Liver (tissue), 9 donors: ENCODE results near the gene WDR82. TPM values are rescaled to one million over a fixed set of nuclear protein-coding genes. Genes with fewer than 3 reads are reported as not detected.

Experiments used
- DNase-seq: peaks from one replicate; pipeline ENCODE4 v3.0.0-alpha.2; 2017; ENCODE audit warnings: low spot score
- H3K27ac ChIP-seq, 2 donors: one replicate each; pipeline ENCODE4 v1.7.0; 2013; ENCODE audit warnings: inconsistent platforms in 2 of 2, low read length in 2 of 2, control low read depth in 1 of 2, low read depth in 1 of 2, mild to moderate bottlenecking in 1 of 2
- H3K27me3 ChIP-seq, 4 donors: one replicate each; pipeline versions ENCODE4 v1.6.1 to v1.7.0; 2013; ENCODE audit warnings: low read length in 3 of 4, inconsistent platforms in 1 of 4, mild to moderate bottlenecking in 1 of 4, moderate library complexity in 1 of 4; ENCODE audit not compliant: control insufficient read depth in 4 of 4, insufficient read depth in 4 of 4
- H3K36me3 ChIP-seq, 4 donors: one replicate each; pipeline versions ENCODE4 v1.6.1 to v1.7.0; 2013; ENCODE audit warnings: low read length in 3 of 4, mild to moderate bottlenecking in 3 of 4, low read depth in 1 of 4, moderate library complexity in 1 of 4; ENCODE audit not compliant: control insufficient read depth in 4 of 4, insufficient read depth in 3 of 4
- H3K4me1 ChIP-seq, 4 donors: one replicate each; pipeline versions ENCODE4 v1.6.1 to v1.7.0; 2013; ENCODE audit warnings: low read length in 3 of 4, mild to moderate bottlenecking in 3 of 4, moderate library complexity in 1 of 4; ENCODE audit not compliant: control insufficient read depth in 4 of 4, insufficient read depth in 4 of 4
- H3K4me3 ChIP-seq, 3 donors: one replicate each; pipeline versions ENCODE4 v1.6.1 to v1.7.0; 2013; ENCODE audit warnings: low read length in 3 of 3, control low read depth in 1 of 3, low read depth in 1 of 3, mild to moderate bottlenecking in 1 of 3
- H3K9ac ChIP-seq, 2 donors: one replicate each; pipeline ENCODE4 v1.7.0; 2013; ENCODE audit warnings: low read length in 2 of 2, mild to moderate bottlenecking in 2 of 2, moderate library complexity in 2 of 2, control low read depth in 1 of 2, low read depth in 1 of 2
- H3K9me3 ChIP-seq, 4 donors: one replicate each; pipeline versions ENCODE4 v1.6.1 to v1.7.0; 2013; ENCODE audit warnings: low read length in 3 of 4; ENCODE audit not compliant: control insufficient read depth in 4 of 4
- CTCF ChIP-seq: fragments of 150-350 bp; IDR thresholded peaks from 2 replicates; pipeline ENCODE4 v1.5.1; 2017; ENCODE audit warnings: improper control_type of control experiment, low read depth, low read length; ENCODE audit not compliant: missing input control
- EGR1 ChIP-seq, 2 donors: IDR thresholded peaks; 2 replicates each; pipeline ENCODE4 v1.6.1; 2016 to 2018; ENCODE audit warnings: antibody characterized with exemption in 2 of 2, low read depth in 2 of 2
- FOXA1 ChIP-seq: IDR thresholded peaks from 2 replicates; pipeline ENCODE4 v1.6.1; 2016; ENCODE audit warnings: antibody characterized with exemption
- FOXA2 ChIP-seq: IDR thresholded peaks from 2 replicates; pipeline ENCODE4 v1.6.1; 2016; ENCODE audit warnings: antibody characterized with exemption
- GABPA ChIP-seq, 2 donors: IDR thresholded peaks in 1 of 2; conservative IDR thresholded peaks in 1 of 2; 2 replicates each; pipeline ENCODE4 v1.6.1; 2016; ENCODE audit warnings: antibody characterized with exemption in 2 of 2, mild to moderate bottlenecking in 1 of 2, moderate library complexity in 1 of 2
- HNF4A ChIP-seq, 2 donors: conservative IDR thresholded peaks; 2 replicates each; pipeline ENCODE4 v1.6.1; 2016; ENCODE audit warnings: antibody characterized with exemption in 2 of 2, mild to moderate bottlenecking in 2 of 2
- HNF4G ChIP-seq: IDR thresholded peaks from 2 replicates; pipeline ENCODE4 v1.6.1; 2016; ENCODE audit warnings: antibody characterized with exemption
- JUND ChIP-seq, 2 donors: IDR thresholded peaks; 2 replicates each; pipeline ENCODE4 v1.6.1; 2016; ENCODE audit warnings: antibody characterized with exemption in 2 of 2
- NR2F2 ChIP-seq: IDR thresholded peaks from 2 replicates; pipeline ENCODE4 v1.6.1; 2016; ENCODE audit warnings: antibody characterized with exemption
- RAD21 ChIP-seq, 2 donors: IDR thresholded peaks; 2 replicates each; pipeline ENCODE4 v1.6.1; 2016; ENCODE audit warnings: antibody characterized with exemption in 2 of 2, mild to moderate bottlenecking in 2 of 2
- REST ChIP-seq: IDR thresholded peaks from 2 replicates; pipeline ENCODE4 v1.6.1; 2016; ENCODE audit warnings: antibody characterized with exemption, mild to moderate bottlenecking
- RXRA ChIP-seq, 2 donors: IDR thresholded peaks; 2 replicates each; pipeline ENCODE4 v1.6.1; 2017 to 2018; ENCODE audit warnings: antibody characterized with exemption in 2 of 2, mild to moderate bottlenecking in 1 of 2
- SP1 ChIP-seq: IDR thresholded peaks from 2 replicates; pipeline ENCODE4 v1.6.1; 2018; ENCODE audit warnings: antibody characterized with exemption, mild to moderate bottlenecking
- TAF1 ChIP-seq: conservative IDR thresholded peaks from 2 replicates; pipeline ENCODE4 v1.6.1; 2016; ENCODE audit warnings: antibody characterized with exemption, mild to moderate bottlenecking
- YY1 ChIP-seq: IDR thresholded peaks from 2 replicates; pipeline ENCODE4 v1.6.1; 2016; ENCODE audit warnings: antibody characterized with exemption, mild to moderate bottlenecking
- WGBS: extraction: QIAGEN DNeasy Blood & Tissue Kit; methylation state at CpG from one replicate; pipeline ENCODE4 v1.1.7; 2013; 5-methylcytosine and 5-hydroxymethylcytosine counted together
- polyA plus RNA-seq, 2 donors: library from polyadenylated mRNA; stranded (reverse) in 1 of 2; unstranded in 1 of 2; fragments of 200-250 nt in 1 of 2; fragments of >200 nt in 1 of 2; fragmentation: Nextera tagmentation in 1 of 2; extraction: Ambion mirVana in 1 of 2; gene quantifications; one replicate each; pipeline versions ENCODE4 v1.2.1 to v1.2.3, GENCODE V29; 2013 to 2015
- total RNA-seq, 2 donors: library from RNA; depleted of rRNA; stranded (reverse); fragments of >200 nt; gene quantifications; one replicate each; pipeline ENCODE4 v1.2.3, GENCODE V29; 2014
- TF ChIP-seq, protein P1 (sequence below): IDR thresholded peaks from 2 replicates; pipeline ENCODE4 v1.6.1; 2016; ENCODE audit warnings: antibody characterized with exemption
- TF ChIP-seq, protein P2 (sequence below): IDR thresholded peaks from 2 replicates; pipeline ENCODE4 v1.6.1; 2016; ENCODE audit warnings: antibody characterized with exemption
- TF ChIP-seq, protein P3 (sequence below): IDR thresholded peaks from 2 replicates; pipeline ENCODE4 v1.6.1; 2016; ENCODE audit warnings: antibody characterized with exemption
- donor health status: healthy.
- donor health status: healthy.
- donor health status: healthy.
- donor health status: healthy.
- donor health status: healthy.

The WDR82 gene
- total and polyA plus RNA-seq, 4 donors: 4.3 to 44.3 (median 25.5) TPM

DNA sequence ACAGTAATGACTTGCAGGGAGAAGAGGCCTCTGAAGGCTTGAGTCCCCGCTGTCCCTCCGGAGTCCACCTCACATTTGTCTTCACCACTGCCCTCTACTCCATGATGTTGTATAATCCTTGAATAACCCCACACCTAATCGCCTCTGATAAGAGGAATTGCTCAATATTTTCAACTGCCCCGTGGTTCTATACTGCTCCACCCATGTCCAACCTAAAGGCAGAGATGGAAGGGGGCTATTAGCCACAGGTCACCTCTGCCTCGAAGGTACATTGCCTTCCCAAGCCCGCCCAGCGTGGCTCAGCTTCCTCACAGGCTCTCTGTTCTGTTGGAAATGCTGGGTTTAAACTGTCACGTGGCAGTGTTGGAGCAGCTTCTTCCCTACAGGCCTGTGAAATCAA, 65.4 kb downstream of the WDR82 start:
- Histone ChIP-seq H3K4me1 (peaks cover 3 to 66% (median 41%) of the 10 kb centered on the region in 4 donors), H3K27ac (peak overlapping the region; percentile 5 to 23), H3K36me3 (peaks cover 19 to 64% (median 58%) of the 10 kb centered on the region in 4 donors), H3K4me3 (no peak overlapping the region), H3K27me3 (no peaks in the 10 kb centered on the region), H3K9ac (no peak overlapping the region), H3K9me3 (no peaks in the 10 kb centered on the region)
- TF ChIP-seq, protein P1, sequence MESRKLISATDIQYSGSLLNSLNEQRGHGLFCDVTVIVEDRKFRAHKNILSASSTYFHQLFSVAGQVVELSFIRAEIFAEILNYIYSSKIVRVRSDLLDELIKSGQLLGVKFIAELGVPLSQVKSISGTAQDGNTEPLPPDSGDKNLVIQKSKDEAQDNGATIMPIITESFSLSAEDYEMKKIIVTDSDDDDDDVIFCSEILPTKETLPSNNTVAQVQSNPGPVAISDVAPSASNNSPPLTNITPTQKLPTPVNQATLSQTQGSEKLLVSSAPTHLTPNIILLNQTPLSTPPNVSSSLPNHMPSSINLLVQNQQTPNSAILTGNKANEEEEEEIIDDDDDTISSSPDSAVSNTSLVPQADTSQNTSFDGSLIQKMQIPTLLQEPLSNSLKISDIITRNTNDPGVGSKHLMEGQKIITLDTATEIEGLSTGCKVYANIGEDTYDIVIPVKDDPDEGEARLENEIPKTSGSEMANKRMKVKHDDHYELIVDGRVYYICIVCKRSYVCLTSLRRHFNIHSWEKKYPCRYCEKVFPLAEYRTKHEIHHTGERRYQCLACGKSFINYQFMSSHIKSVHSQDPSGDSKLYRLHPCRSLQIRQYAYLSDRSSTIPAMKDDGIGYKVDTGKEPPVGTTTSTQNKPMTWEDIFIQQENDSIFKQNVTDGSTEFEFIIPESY: no peak
- TF ChIP-seq RXRA (IDR thresholded peaks at IDR 0.05): peak in 1 of 2 donors; percentile 23
- 58% methylated on average over 8 of the region's 8 CpGs for WGBS
- DNase-seq: no peak

- WGBS: 35% methylated on average over 18 of the region's 18 CpGs
- H3K4me1 ChIP-seq: peaks cover 3 to 61% (median 44%) of the 10 kb centered on the region in 4 donors
- peak overlapping the region; percentile 85 to 96 for H3K27ac ChIP-seq
- H3K9ac ChIP-seq: peak overlapping the region in 1 of 2 donors; percentile 73
- DNase-seq: no peak
- H3K4me3 ChIP-seq: no peak overlapping the region
- H3K36me3 ChIP-seq: peaks cover 19 to 77% (median 68%) of the 10 kb centered on the region in 4 donors
- TF ChIP-seq SP1 (peak; percentile 99), GABPA (IDR thresholded peaks at IDR 0.05 in 1 of 2, conservative IDR thresholded peaks at IDR 0.05 in 1 of 2) (peak in 1 of 2 donors; percentile 59), REST (peak; percentile 45), YY1 (peak; percentile 96), EGR1 (IDR thresholded peaks at IDR 0.05; ENCODE audit: low read depth in 2 of 2) (peak in 1 of 2 donors; percentile 60), RAD21 (IDR thresholded peaks at IDR 0.05) (peak; percentile 48 to 61), CTCF (no peak), HNF4G (peak; percentile 63), FOXA1 (peak; percentile 53), TAF1 (no peak), NR2F2 (peak; percentile 67), JUND (IDR thresholded peaks at IDR 0.05) (peak in 1 of 2 donors; percentile 67), HNF4A (conservative IDR thresholded peaks at IDR 0.05) (peak; percentile 88 to 92), FOXA2 (peak; percentile 89), RXRA (IDR thresholded peaks at IDR 0.05) (peak; percentile 99)
- TF ChIP-seq, protein P2, sequence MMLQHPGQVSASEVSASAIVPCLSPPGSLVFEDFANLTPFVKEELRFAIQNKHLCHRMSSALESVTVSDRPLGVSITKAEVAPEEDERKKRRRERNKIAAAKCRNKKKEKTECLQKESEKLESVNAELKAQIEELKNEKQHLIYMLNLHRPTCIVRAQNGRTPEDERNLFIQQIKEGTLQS: peak; percentile 73
- TF ChIP-seq, protein P3, sequence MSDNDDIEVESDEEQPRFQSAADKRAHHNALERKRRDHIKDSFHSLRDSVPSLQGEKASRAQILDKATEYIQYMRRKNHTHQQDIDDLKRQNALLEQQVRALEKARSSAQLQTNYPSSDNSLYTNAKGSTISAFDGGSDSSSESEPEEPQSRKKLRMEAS: peak; percentile 68
- TF ChIP-seq, protein P1: peak; percentile 81
- no peaks in the 10 kb centered on the region for H3K27me3 ChIP-seq
- no peaks in the 10 kb centered on the region for H3K9me3 ChIP-seq
These were observed 67.1 kb downstream of the WDR82 start for GRCh38 chr3:52211268-52211891.
